Activated CD8-positive, alpha-beta memory T cell treated with anti-CD3 and anti-CD28 coated beads for 4 hours (primary cell): ENCODE measurements around the gene TOM1L1.

Source experiments
- DNase-seq, 2 donors: peaks; one replicate each; pipeline ENCODE4 v3.0.0-alpha.2; 2020; ENCODE audit warnings: low read depth in 2 of 2

Gene TOM1L1

GRCh38 chr17:54992797-54993639 is 92.4 kb downstream of the TOM1L1 start:
- DNase-seq: no peak

DNA sequence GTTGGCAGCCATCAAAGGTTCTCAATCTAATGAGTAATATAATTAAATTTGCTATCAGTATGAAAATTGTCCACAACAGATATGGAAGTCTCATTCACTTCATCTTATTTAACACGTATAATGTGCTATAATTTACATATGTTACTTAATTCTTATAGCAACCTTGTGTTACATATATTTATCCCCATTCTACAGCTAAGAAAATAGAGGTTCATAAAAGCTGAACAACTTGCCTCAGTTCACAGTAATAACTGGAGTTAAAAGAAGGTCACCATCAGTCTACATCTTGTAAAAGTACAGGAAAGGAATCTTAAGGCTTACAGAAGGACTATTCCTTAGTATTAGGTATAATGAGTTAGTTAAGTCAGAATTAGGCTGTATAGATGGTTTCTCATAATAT is 95.8 kb downstream of the TOM1L1 start:
- DNase-seq: no peak

DNA sequence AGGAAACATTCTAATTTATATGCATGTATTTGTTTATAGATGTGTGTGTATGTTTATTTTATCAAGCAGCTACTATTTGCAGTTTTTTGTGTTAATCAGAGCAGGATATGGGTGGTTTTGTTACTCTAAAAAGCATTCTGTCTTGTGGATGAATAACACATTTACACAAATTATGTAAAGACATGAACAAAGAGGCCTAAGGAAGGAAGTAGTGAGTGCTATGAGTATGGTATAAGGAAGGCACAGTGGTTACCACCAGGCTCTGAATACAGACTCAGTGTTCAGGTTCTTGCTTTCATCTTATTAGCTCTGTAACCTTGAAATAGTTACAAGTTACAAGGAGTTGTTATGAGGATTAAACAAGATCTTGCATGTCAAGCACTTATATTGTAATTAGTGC is 101.8 kb downstream of the TOM1L1 start:
- no peak for DNase-seq

GRCh38 chr17:55004484-55004883 is 103.8 kb downstream of the TOM1L1 start:
- no peak for DNase-seq

DNA sequence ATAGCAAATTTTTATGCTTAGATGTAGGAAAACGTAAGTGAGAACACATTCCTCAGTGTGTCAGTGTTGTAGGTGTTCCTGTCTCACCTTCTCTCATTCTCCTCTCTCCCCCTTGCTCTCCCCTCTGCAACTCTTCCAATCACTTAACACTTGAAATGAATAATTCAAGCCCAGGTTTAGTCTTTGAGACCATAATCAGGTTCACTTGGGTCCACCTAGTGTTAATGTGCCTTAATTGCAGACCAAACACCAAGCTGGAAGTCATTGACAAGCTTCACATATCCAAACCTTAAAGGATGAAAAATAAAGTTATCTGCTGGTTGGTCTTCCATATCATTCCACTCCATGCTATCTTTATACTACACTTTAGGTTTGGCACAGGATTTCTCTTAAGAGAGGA is 104.9 kb downstream of the TOM1L1 start:
- DNase-seq: no peak
